ENCODE measurements around the gene SLC4A1.

GRCh38 chr17:44203731-44204440, 64.0 kb downstream of the SLC4A1 start:
- no peak for TF ChIP-seq CEBPZ (IDR thresholded peaks at IDR 0.05; ENCODE audit: low read length)
- peak; percentile 80 for TF ChIP-seq SMC3 (IDR thresholded peaks at IDR 0.05; ENCODE audit: low read length)
- TF ChIP-seq ZBTB38 (CRISPR knock-in tag; IDR thresholded peaks at IDR 0.05), result no peak
- no peak for TF ChIP-seq ZNF768 (CRISPR knock-in tag; IDR thresholded peaks at IDR 0.05)
- TF ChIP-seq ZNF337 (CRISPR knock-in tag; IDR thresholded peaks at IDR 0.05; ENCODE audit: borderline replicate concordance, low read depth), result no peak
- TF ChIP-seq, protein P1, sequence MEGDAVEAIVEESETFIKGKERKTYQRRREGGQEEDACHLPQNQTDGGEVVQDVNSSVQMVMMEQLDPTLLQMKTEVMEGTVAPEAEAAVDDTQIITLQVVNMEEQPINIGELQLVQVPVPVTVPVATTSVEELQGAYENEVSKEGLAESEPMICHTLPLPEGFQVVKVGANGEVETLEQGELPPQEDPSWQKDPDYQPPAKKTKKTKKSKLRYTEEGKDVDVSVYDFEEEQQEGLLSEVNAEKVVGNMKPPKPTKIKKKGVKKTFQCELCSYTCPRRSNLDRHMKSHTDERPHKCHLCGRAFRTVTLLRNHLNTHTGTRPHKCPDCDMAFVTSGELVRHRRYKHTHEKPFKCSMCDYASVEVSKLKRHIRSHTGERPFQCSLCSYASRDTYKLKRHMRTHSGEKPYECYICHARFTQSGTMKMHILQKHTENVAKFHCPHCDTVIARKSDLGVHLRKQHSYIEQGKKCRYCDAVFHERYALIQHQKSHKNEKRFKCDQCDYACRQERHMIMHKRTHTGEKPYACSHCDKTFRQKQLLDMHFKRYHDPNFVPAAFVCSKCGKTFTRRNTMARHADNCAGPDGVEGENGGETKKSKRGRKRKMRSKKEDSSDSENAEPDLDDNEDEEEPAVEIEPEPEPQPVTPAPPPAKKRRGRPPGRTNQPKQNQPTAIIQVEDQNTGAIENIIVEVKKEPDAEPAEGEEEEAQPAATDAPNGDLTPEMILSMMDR (CRISPR knock-in tag; IDR thresholded peaks at IDR 0.05), result peak; percentile 73
- TF ChIP-seq MEIS1 (CRISPR knock-in tag; IDR thresholded peaks at IDR 0.05; ENCODE audit: borderline replicate concordance), result no peak
- TF ChIP-seq MYNN (CRISPR knock-in tag; IDR thresholded peaks at IDR 0.05; ENCODE audit: low read depth), result no peak
- TF ChIP-seq BHLHE40 (IDR thresholded peaks at IDR 0.05; ENCODE audit: low read length), result 0 out of 2 replicates have a peak, but pooled peaks have one; percentile 4
